ENCODE data around the gene TIGD3.
A peak's percentile ranks its signal among the peaks of the same experiment; 100 is the strongest.

Gene TIGD3, protein sequence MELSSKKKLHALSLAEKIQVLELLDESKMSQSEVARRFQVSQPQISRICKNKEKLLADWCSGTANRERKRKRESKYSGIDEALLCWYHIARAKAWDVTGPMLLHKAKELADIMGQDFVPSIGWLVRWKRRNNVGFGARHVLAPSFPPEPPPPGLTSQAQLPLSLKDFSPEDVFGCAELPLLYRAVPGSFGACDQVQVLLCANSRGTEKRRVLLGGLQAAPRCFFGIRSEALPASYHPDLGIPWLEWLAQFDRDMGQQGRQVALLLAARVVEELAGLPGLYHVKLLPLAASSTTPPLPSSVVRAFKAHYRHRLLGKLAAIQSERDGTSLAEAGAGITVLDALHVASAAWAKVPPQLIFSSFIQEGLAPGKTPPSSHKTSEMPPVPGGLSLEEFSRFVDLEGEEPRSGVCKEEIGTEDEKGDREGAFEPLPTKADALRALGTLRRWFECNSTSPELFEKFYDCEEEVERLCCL

DNA sequence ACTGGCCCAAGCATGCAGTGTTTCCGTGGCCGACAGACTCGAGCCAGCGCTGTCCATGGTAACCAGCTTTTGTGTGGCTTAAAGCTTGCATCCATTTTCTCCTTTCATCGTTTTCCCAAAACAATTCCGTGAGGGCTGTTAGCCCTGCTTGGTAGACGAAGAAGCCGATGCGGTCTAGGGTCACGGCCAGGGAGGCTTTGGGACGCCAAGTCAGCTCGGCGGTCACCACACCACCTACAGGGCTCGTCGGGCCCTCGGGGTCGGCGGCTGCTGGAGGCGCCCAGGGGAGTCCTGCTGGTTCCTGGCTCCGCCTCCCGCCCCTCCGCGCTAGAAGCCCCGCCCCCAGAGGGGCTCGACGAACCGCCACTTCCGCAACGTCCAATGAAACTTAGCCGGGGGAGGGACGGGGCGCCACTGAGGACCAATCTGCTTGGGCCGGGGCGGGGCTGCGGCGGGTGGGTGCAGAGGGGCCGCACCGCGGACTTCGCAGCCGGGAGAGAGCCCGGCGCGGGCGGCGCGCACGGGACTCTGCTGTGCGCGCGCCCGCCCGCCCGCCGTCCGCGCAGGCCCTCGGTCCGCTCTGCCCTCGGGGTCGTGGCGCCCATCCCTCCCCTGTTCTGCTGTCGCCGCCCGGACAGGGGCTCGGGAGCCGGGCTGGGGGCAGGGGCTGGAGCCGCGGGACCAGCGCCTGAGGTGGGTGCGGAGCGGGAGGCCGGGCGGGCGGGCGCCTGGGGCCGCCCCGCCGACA, at the start of gene TIGD3:
TIGD3 (plus strand) TSS at position 487 of the 748 bp plus-strand sequence. CDS start 1,058 bp downstream, outside the sequence.
- TF ChIP-seq, protein P1, sequence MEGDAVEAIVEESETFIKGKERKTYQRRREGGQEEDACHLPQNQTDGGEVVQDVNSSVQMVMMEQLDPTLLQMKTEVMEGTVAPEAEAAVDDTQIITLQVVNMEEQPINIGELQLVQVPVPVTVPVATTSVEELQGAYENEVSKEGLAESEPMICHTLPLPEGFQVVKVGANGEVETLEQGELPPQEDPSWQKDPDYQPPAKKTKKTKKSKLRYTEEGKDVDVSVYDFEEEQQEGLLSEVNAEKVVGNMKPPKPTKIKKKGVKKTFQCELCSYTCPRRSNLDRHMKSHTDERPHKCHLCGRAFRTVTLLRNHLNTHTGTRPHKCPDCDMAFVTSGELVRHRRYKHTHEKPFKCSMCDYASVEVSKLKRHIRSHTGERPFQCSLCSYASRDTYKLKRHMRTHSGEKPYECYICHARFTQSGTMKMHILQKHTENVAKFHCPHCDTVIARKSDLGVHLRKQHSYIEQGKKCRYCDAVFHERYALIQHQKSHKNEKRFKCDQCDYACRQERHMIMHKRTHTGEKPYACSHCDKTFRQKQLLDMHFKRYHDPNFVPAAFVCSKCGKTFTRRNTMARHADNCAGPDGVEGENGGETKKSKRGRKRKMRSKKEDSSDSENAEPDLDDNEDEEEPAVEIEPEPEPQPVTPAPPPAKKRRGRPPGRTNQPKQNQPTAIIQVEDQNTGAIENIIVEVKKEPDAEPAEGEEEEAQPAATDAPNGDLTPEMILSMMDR (conservative IDR thresholded peaks at IDR 0.05; ENCODE audit: low read length): no peak
- peak; percentile 90 for DNase-seq (ENCODE audit: low read depth)
- peak within 1 kb of the TSS; percentile 74 for H3K4me3 ChIP-seq (ENCODE audit: low read length)

DNA sequence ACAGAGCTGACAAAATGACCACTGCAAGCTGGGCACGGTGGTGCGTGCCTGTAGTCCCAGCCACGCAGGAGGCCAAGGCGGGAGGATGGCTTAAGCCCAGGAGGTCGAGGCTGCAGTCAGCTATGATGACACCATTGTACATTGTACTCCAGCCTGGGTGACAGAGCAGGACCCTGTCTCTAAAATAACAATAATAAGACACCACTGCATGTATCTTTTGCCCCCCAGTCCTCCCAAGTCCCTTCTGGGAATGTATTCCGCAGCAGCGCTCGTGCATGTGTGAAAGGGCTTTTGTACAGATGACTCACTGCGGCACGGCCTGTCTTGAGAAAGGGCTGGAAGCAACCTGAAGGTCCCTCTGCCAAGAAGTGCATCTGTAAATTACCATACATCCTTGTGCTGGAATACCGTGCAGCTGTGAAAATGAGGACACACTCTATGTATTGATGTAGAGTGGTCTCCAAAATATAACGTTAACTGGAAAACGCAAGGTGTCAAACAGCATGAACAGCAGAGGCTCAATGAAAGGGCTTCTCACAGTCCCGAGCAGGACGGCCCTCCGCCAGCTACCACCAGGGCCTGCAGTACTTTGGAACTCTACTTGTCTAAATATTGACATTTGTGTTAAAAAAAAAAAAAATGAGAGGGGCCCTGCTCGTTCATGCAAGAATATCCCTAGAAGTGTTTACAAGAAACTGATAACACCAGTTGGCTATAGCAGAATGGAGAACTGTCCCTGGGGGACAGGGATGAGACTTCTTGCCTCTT, 48.9 kb upstream of the TIGD3 start:
- TF ChIP-seq, protein P1 (conservative IDR thresholded peaks at IDR 0.05; ENCODE audit: low read length): no peak

DNA sequence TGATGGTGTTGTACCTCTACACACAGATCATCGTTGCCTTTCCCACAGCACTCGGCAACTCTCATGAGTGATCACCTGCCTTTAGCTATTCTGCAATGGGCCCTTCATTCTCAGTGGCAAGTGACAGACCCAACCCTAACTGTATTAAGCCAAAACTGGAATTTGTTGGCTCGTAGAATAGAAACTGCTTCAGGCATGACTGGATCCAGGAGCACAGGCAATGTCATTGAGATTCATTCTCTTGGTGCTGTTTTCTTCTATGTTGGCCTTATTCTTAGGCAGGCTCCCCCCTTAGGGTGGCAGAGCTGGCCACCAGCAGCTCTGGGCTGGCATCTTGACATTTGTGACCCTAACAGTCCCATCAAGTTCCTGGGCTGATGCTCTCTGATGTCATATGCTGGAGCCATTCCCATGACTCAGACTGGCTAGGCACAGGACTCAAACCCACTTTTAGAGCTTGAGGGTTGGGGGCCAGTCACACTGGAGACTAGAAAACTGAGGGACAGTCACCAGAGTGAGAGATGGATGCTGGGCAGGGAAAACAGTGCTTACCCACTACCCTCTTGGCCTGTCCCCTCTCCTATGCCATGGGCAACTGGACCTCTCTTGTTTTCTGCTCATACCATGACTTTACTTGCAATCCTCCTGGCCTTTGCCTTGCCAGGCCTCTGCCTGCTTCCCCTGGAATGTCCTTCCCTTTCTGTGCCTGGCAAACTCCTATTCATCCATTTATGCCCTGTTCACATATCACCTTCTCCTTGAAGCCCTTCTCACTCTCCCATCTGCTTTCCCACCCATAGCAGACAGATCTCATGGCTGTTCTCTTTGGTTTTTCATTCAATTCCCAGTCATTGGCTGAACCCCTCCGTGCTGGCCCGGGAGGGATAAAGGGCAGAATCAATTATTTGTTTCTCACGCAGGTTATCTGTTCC, 47.0 kb upstream of the TIGD3 start:
- TF ChIP-seq, protein P1 (conservative IDR thresholded peaks at IDR 0.05; ENCODE audit: low read length): no peak
- no peak for DNase-seq (ENCODE audit: low read depth)

More for the DNA sequence above, 48.9 kb upstream of the TIGD3 start:
- no peak overlapping the region for H3K4me3 ChIP-seq (ENCODE audit: low read length)
- DNase-seq (ENCODE audit: low read depth): no peak

DNA sequence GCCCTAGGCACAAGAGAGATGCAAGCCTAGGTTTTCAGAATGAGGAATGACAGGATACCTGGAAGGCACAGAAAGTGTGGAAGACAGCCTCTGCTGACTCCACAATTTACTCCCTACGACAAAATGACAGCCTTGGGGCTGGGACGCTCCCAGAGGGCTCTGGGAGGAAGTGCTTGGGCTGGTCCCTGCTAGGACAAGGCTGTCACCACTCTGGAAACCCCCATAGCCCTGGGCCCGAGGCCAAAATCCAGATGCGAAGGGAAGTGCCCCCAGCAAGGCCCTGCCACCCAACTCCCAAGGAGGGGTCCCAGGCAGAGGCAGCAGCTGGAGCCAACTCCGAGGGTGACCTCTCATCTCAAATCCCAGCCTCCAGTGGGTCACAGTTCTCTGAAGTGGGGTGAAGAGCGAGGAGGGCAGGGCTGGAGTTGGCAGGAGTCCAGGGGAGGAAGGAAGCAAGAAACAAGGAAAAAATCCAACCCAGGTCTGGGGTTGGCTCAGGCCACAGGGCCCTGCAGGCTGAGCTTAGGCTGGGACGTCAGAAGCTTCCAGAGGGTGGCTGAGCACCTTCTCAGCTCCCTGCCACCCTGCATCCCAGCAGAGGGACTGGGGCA, 46.2 kb upstream of the TIGD3 start:
- no peak overlapping the region for H3K4me3 ChIP-seq (ENCODE audit: low read length)
- DNase-seq (ENCODE audit: low read depth): no peak
- TF ChIP-seq, protein P1 (conservative IDR thresholded peaks at IDR 0.05; ENCODE audit: low read length): no peak

More for the DNA sequence above, 47.0 kb upstream of the TIGD3 start:
- H3K4me3 ChIP-seq (ENCODE audit: low read length): no peak overlapping the region

DNA sequence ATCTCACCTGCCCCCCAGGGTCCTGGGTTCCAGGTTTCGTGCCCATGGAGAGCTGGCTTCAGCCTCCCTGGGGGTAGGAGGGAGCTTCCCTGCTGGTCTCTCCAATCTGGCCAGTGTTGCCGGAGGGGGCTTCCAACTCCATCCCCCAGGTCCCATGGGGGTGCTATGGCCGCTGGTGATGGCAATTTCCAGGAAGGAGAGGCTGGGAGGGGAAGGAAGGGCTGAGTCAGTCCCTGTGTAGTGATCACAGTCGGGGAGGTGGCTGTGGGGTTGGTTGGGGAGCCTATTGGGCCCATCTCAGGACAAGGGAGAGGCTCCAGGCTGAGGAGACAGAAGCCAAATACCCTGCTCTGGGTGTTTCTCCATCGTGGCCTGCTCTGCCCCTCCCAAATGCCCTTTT, 45.5 kb upstream of the TIGD3 start:
- TF ChIP-seq, protein P1 (conservative IDR thresholded peaks at IDR 0.05; ENCODE audit: low read length): no peak
- H3K4me3 ChIP-seq (ENCODE audit: low read length): no peak overlapping the region
- no peak for DNase-seq (ENCODE audit: low read depth)

DNA sequence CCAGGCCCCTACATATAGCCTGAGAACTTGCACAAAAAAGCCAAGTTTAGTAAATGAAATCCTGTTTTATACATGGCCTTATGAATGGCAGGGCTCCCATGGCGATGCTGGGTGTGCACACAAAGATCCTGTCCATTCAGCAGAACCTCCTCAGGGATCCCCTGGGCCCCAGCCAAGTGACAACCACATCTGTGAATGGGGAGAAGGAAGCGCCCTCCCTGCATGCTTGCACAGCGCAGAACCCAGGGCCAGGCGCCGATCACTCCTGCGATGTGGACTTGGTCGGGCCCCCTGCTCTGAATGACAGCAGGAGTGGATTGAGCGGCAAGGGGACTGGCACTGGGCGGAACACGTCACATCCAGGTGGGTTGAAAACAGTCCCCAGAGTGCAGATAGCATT, 44.3 kb upstream of the TIGD3 start:
- no peak for DNase-seq (ENCODE audit: low read depth)
- H3K4me3 ChIP-seq (ENCODE audit: low read length): no peak overlapping the region
- TF ChIP-seq, protein P1 (conservative IDR thresholded peaks at IDR 0.05; ENCODE audit: low read length): no peak
